HG03442 (cell line): Measurements from ENCODE around the gene GABRG3.

Source experiments
- ATAC-seq: cut with Tn5 transposase; IDR thresholded peaks from one replicate; pipeline ENCODE4 v1.9.1; 2021; ENCODE audit warnings: mild to moderate bottlenecking, moderate library complexity; ENCODE audit not compliant: unreplicated experiment

The GABRG3 gene

GRCh38 chr15:27545494-27546255 lies 574.7 kb downstream of the GABRG3 start:
- no peak for ATAC-seq

GRCh38 chr15:27549746-27550145 lies 578.8 kb downstream of the GABRG3 start:
- no peak for ATAC-seq

- ATAC-seq: no peak
Observed at GRCh38 chr15:27550635-27551034, 579.7 kb downstream of the GABRG3 start.

GRCh38 chr15:27561816-27562215 lies 590.8 kb downstream of the GABRG3 start:
- ATAC-seq: no peak

- ATAC-seq: no peak
Observed at GRCh38 chr15:27563765-27564370, 592.9 kb downstream of the GABRG3 start.

GRCh38 chr15:27564656-27565055 lies 593.7 kb downstream of the GABRG3 start:
- no peak for ATAC-seq

- no peak for ATAC-seq
Observed at GRCh38 chr15:27570746-27571145, 599.8 kb downstream of the GABRG3 start.

- ATAC-seq: no peak
Observed at GRCh38 chr15:27573805-27574485, 603.0 kb downstream of the GABRG3 start.

- no peak for ATAC-seq
Observed at GRCh38 chr15:27574541-27575054, 603.6 kb downstream of the GABRG3 start.

- no peak for ATAC-seq
Observed at GRCh38 chr15:27575521-27575920, 604.5 kb downstream of the GABRG3 start.

- no peak for ATAC-seq
Observed at GRCh38 chr15:27576576-27576975, 605.6 kb downstream of the GABRG3 start.

GRCh38 chr15:27579738-27580137 lies 608.8 kb downstream of the GABRG3 start:
- ATAC-seq: no peak

GRCh38 chr15:27582726-27583410 lies 611.9 kb downstream of the GABRG3 start:
- no peak for ATAC-seq

GRCh38 chr15:27583651-27584050 lies 612.7 kb downstream of the GABRG3 start:
- no peak for ATAC-seq

- no peak for ATAC-seq
Observed at GRCh38 chr15:27585041-27585640, 614.2 kb downstream of the GABRG3 start.

GRCh38 chr15:27587810-27588209 lies 616.8 kb downstream of the GABRG3 start:
- ATAC-seq: no peak

- no peak for ATAC-seq
Observed at GRCh38 chr15:27589260-27589659, 618.3 kb downstream of the GABRG3 start.

- ATAC-seq: no peak
Observed at GRCh38 chr15:27589782-27590181, 618.8 kb downstream of the GABRG3 start.
